ENCODE measurements around the gene KANK3. TPM values are rescaled to one million over a fixed set of nuclear protein-coding genes. Genes with fewer than 3 reads are reported as not detected.

The KANK3 gene
- total RNA-seq: 10.6 TPM

GRCh38 chr19:8342684-8343482 lies at the start of gene KANK3:
TSS of gene KANK3 (minus strand) at chr19:8343262. CDS start at chr19:8337828, 5,434 bp downstream.

GRCh38 chr19:8389891-8390616 lies 47.0 kb upstream of the KANK3 start, which contains the start of gene RAB11B:
TSS of gene RAB11B (plus strand) at chr19:8390360. CDS start at chr19:8390417, 57 bp downstream.

GRCh38 chr19:8363803-8364771 lies 21.0 kb upstream of the KANK3 start, which contains the start of gene ANGPTL4:
TSS of gene ANGPTL4 (plus strand) at chr19:8364155. CDS start at chr19:8364322, 167 bp downstream.

GRCh38 chr19:8321067-8321985 lies 21.7 kb downstream of the KANK3 start, which contains the start of the genes NDUFA7 and RPS28:
TSS of gene NDUFA7 (minus strand) at chr19:8321375. CDS start at chr19:8321358, 17 bp downstream.
TSS of gene RPS28 (plus strand) at chr19:8321496. CDS start at chr19:8321531, 35 bp downstream.

GRCh38 chr19:8307965-8308866 lies 34.8 kb downstream of the KANK3 start, which contains the start of gene CD320:
TSS of gene CD320 (minus strand) at chr19:8308358. CDS start at chr19:8308290, 68 bp downstream.

Other genes with a start within 250 kb of the KANK3 start
- 9.1 TPM for gene FBN3, start 193.7 kb downstream of the KANK3 start, total RNA-seq
- 76.6 TPM for gene CERS4, start 133.9 kb downstream of the KANK3 start, total RNA-seq
- 34.3 TPM for gene CD320, start 34.9 kb downstream of the KANK3 start, total RNA-seq
- gene NDUFA7, start 21.9 kb downstream of the KANK3 start, total RNA-seq: 11.7 TPM
- 165 TPM for gene RPS28, start 21.8 kb downstream of the KANK3 start, total RNA-seq
- 2.4 TPM for gene ANGPTL4, start 20.9 kb upstream of the KANK3 start, total RNA-seq
- 112 TPM for gene RAB11B, start 47.1 kb upstream of the KANK3 start, total RNA-seq
- gene MARCHF2, start 70.0 kb upstream of the KANK3 start, total RNA-seq: 47.7 TPM
- gene HNRNPM, start 101.7 kb upstream of the KANK3 start, total RNA-seq: 130 TPM
- 0.66 TPM for gene PRAM1, start 159.4 kb upstream of the KANK3 start, total RNA-seq
- 19.9 TPM for gene ZNF414, start 170.9 kb upstream of the KANK3 start, total RNA-seq
- 6.7 TPM for gene MYO1F, start 234.2 kb upstream of the KANK3 start, total RNA-seq

All from camera-type eye (tissue), 1 donor.